Thyroid gland (tissue), 4 donors: ENCODE data around the gene SAA4.

Source experiments
- CTCF ChIP-seq, 6 experiments: fragments of 200-600 bp in 3 of 6; fragments of 450-650 bp in 3 of 6; sonication (generic) in 3 of 6; IDR thresholded peaks; one replicate each; pipeline ENCODE4 v1.5.1; 2016 to 2019; ENCODE audit warnings: antibody characterized with exemption in 6 of 6, mild to moderate bottlenecking in 2 of 6, inconsistent platforms in 1 of 6, moderate library complexity in 1 of 6
- POLR2A ChIP-seq, 2 donors: fragments of 450-650 bp; IDR thresholded peaks; one replicate each; pipeline ENCODE4 v1.6.1; 2017; ENCODE audit warnings: antibody characterized with exemption in 2 of 2, mild to moderate bottlenecking in 2 of 2, moderate library complexity in 1 of 2

DNA sequence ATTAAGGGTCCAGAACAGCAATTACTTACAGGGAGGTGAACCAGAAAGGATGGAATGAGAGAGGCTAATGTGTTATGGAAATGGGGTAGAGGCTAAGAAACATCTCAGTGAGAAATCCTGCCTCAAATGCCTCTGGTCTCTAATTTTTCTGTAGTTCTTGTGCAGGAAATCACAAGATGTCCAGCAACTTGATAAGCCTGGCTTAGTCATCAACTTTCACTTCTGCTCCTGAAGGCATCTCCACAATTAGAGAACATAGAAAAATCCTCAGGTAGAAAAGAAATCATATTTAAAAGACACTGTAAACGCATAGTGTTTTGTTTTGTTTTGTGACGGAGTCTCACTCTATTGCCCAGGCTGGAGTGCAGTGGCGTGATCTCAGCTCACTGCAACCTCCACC lies 45.2 kb downstream of the SAA4 start:
- no peak for TF ChIP-seq CTCF (IDR thresholded peaks at IDR 0.05)
- no peak for TF ChIP-seq POLR2A (IDR thresholded peaks at IDR 0.05)
